H9 (cell line): ENCODE measurements around the gene TNRC6C. TPM values are rescaled to one million over a fixed set of nuclear protein-coding genes. Genes with fewer than 3 reads are reported as not detected.

Experiments used
- DNase-seq: peaks from one replicate; pipeline ENCODE4 v3.0.0-alpha.2; 2017
- H2AFZ ChIP-seq: one replicate; pipeline ENCODE4 v1.6.1; 2013; ENCODE audit warnings: mild to moderate bottlenecking, low read length, control low read depth, moderate library complexity
- H2AK5ac ChIP-seq: 2 replicates; pipeline ENCODE4 v1.6.1; 2013; ENCODE audit warnings: low read length, control low read depth, mixed read lengths; ENCODE audit not compliant: insufficient read length
- H2BK120ac ChIP-seq: one replicate; pipeline ENCODE4 v1.6.1; 2013; ENCODE audit warnings: low read depth, mild to moderate bottlenecking, low read length, control low read depth, inconsistent platforms; ENCODE audit not compliant: poor library complexity, severe bottlenecking
- H2BK12ac ChIP-seq: 2 replicates; pipeline ENCODE4 v1.6.1; 2013; ENCODE audit warnings: low read length, control low read depth, mixed read lengths, low read depth; ENCODE audit not compliant: insufficient read length
- H2BK15ac ChIP-seq: 2 replicates; pipeline ENCODE4 v1.6.1; 2013; ENCODE audit warnings: low read depth, low read length, control low read depth
- H2BK20ac ChIP-seq: one replicate; pipeline ENCODE4 v1.6.1; 2013; ENCODE audit warnings: low read depth, mild to moderate bottlenecking, low read length, control low read depth, inconsistent platforms; ENCODE audit not compliant: poor library complexity, severe bottlenecking
- H2BK5ac ChIP-seq: 2 replicates; pipeline ENCODE4 v1.6.1; 2013; ENCODE audit warnings: low read length, control low read depth, mixed read lengths; ENCODE audit not compliant: insufficient read length
- H3K14ac ChIP-seq: 2 replicates; pipeline ENCODE4 v1.6.1; 2013; ENCODE audit warnings: low read length, control low read depth; ENCODE audit not compliant: insufficient read depth
- H3K18ac ChIP-seq: 2 replicates; pipeline ENCODE4 v1.6.1; 2013; ENCODE audit warnings: low read depth, mild to moderate bottlenecking, mixed read lengths, low read length, control low read depth; ENCODE audit not compliant: insufficient read length
- H3K23ac ChIP-seq: 2 replicates; pipeline ENCODE4 v1.6.1; 2013; ENCODE audit warnings: low read length, control low read depth, mixed read lengths, low read depth; ENCODE audit not compliant: insufficient read length
- H3K23me2 ChIP-seq: 2 replicates; pipeline ENCODE4 v1.6.1; 2013; ENCODE audit warnings: low read depth, mild to moderate bottlenecking, mixed read lengths, low read length, control low read depth; ENCODE audit not compliant: insufficient read length, poor library complexity, severe bottlenecking
- H3K27ac ChIP-seq: 2 replicates; pipeline ENCODE4 v1.5.1; 2013; ENCODE audit warnings: low read length, control low read depth, mixed read lengths, low read depth; ENCODE audit not compliant: insufficient read length
- H3K27me3 ChIP-seq: 2 replicates; pipeline ENCODE4 v1.6.1; 2013; ENCODE audit warnings: low read length, control low read depth, inconsistent platforms; ENCODE audit not compliant: insufficient read depth
- H3K4ac ChIP-seq: 2 replicates; pipeline ENCODE4 v1.6.1; 2013; ENCODE audit warnings: low read depth, mild to moderate bottlenecking, control low read depth, inconsistent platforms, low read length, moderate library complexity
- H3K4me1 ChIP-seq: 2 replicates; pipeline ENCODE4 v1.6.1; 2013; ENCODE audit warnings: low read length, control low read depth, inconsistent platforms; ENCODE audit not compliant: insufficient read depth
- H3K4me2 ChIP-seq: 2 replicates; pipeline ENCODE4 v1.6.1; 2013; ENCODE audit warnings: low read length, control low read depth, mixed read lengths; ENCODE audit not compliant: insufficient read length, insufficient read depth
- H3K56ac ChIP-seq: 2 replicates; pipeline ENCODE4 v1.6.1; 2013; ENCODE audit warnings: low read depth, mild to moderate bottlenecking, mixed read lengths, low read length, control low read depth; ENCODE audit not compliant: insufficient read length
- H3K79me1 ChIP-seq: 2 replicates; pipeline ENCODE4 v1.6.1; 2013; ENCODE audit warnings: low read depth, mild to moderate bottlenecking, moderate library complexity, low read length, control low read depth, inconsistent platforms; ENCODE audit not compliant: insufficient read depth, poor library complexity, severe bottlenecking
- H3K79me2 ChIP-seq: 2 replicates; pipeline ENCODE4 v1.6.1; 2013; ENCODE audit warnings: low read length, control low read depth, inconsistent platforms; ENCODE audit not compliant: insufficient read depth
- H3K9ac ChIP-seq: 2 replicates; pipeline ENCODE4 v1.6.1; 2013; ENCODE audit warnings: low read length, control low read depth, mixed read lengths; ENCODE audit not compliant: insufficient read length; ENCODE audit errors: extremely low read depth
- H3K9me3 ChIP-seq: one replicate; pipeline ENCODE4 v1.6.1; 2013; ENCODE audit warnings: low read depth, low read length, inconsistent platforms; ENCODE audit not compliant: control insufficient read depth
- H3T11ph ChIP-seq: one replicate; pipeline ENCODE4 v1.6.1; 2013; ENCODE audit warnings: mild to moderate bottlenecking, low read length, control low read depth, inconsistent platforms
- H4K20me1 ChIP-seq: one replicate; pipeline ENCODE4 v1.6.1; 2013; ENCODE audit not compliant: control insufficient read depth, insufficient read length, insufficient read depth
- H4K5ac ChIP-seq: 2 replicates; pipeline ENCODE4 v1.6.1; 2013; ENCODE audit warnings: low read depth, mild to moderate bottlenecking, mixed read lengths, low read length, control low read depth; ENCODE audit not compliant: insufficient read length
- H4K8ac ChIP-seq: replicated peaks from 2 replicates; pipeline ENCODE4 v1.6.1; 2013; ENCODE audit warnings: low read length, control low read depth, mixed read lengths, low read depth; ENCODE audit not compliant: insufficient read length
- H4K91ac ChIP-seq: 2 replicates; pipeline ENCODE4 v1.6.1; 2013; ENCODE audit warnings: low read depth, mild to moderate bottlenecking, moderate library complexity, mixed read lengths, low read length, control low read depth; ENCODE audit not compliant: insufficient read length
- H3K27ac Mint-ChIP-seq, 3 experiments: 2 replicates in 2 of 3; 3 replicates in 1 of 3; pipeline ENCODE4 v1.8.0; 2020 to 2021; ENCODE audit warnings: mixed read lengths in 3 of 3, mild to moderate bottlenecking in 1 of 3, moderate library complexity in 1 of 3
- H3K27me3 Mint-ChIP-seq: 2 replicates; pipeline ENCODE4 v1.8.0; 2021; ENCODE audit warnings: low read depth, mild to moderate bottlenecking, moderate library complexity, mixed read lengths
- H3K36me3 Mint-ChIP-seq, 3 experiments: 2 replicates in 2 of 3; 3 replicates in 1 of 3; pipeline ENCODE4 v1.8.0; 2020 to 2021; ENCODE audit warnings: low read depth in 3 of 3, mixed read lengths in 3 of 3; ENCODE audit not compliant: insufficient read depth in 1 of 3
- H3K4me1 Mint-ChIP-seq, 2 experiments: 2 replicates each; pipeline ENCODE4 v1.8.0; 2020; ENCODE audit warnings: mixed read lengths in 2 of 2
- H3K4me3 Mint-ChIP-seq, 2 experiments: 2 replicates in 1 of 2; 3 replicates in 1 of 2; pipeline ENCODE4 v1.8.0; 2020 to 2021; ENCODE audit warnings: mild to moderate bottlenecking in 2 of 2, mixed read lengths in 2 of 2, moderate library complexity in 1 of 2
- H3K9me3 Mint-ChIP-seq, 2 experiments: 2 replicates in 1 of 2; 3 replicates in 1 of 2; pipeline ENCODE4 v1.8.0; 2020; ENCODE audit warnings: mild to moderate bottlenecking in 2 of 2, mixed read lengths in 2 of 2, moderate library complexity in 1 of 2
- CTCF ChIP-seq: fragments of 200-600 bp; sonication (generic); conservative IDR thresholded peaks from 3 replicates; pipeline ENCODE4 v1.8.0; 2021; ENCODE audit warnings: antibody characterized with exemption, mild to moderate bottlenecking
- WGBS: extraction: QIAGEN DNeasy Blood & Tissue Kit; methylation state at CpG from one replicate; pipeline ENCODE4 v1.1.7; 2013; ENCODE audit warnings: missing lambda C conversion rate, low lambda C conversion rate, mixed read lengths; ENCODE audit not compliant: insufficient read length; ENCODE audit errors: extremely low coverage; 5-methylcytosine and 5-hydroxymethylcytosine counted together
- total RNA-seq: library from RNA; stranded (reverse); gene quantifications from 2 replicates; pipeline ENCODE4 v1.2.1, GENCODE V29; 2021

Gene TNRC6C
- total RNA-seq, 1 experiment from 2014 or later = 24.7 TPM

- H3K4me2 ChIP-seq = no peak overlapping the region
- no peak overlapping the region for H3K4ac ChIP-seq
- H3K9me3 Mint-ChIP-seq = no peaks in the 10 kb centered on the region; a peak in 2 of 5 replicates
- H3K4me1 ChIP-seq = peaks cover 9% of the 10 kb centered on the region; the same call in 1 of the 2 replicates
- no peaks in the 10 kb centered on the region for H3K79me2 ChIP-seq
- H3K56ac ChIP-seq = no peak overlapping the region
- no peak for DNase-seq
- no peak for TF ChIP-seq CTCF
- H2BK15ac ChIP-seq = no peak overlapping the region
- no peaks in the 10 kb centered on the region; the same call in 1 of the 2 replicates for H3K27me3 ChIP-seq
- H3K79me1 ChIP-seq = no peaks in the 10 kb centered on the region
- no peak overlapping the region for H2BK12ac ChIP-seq
- no peak overlapping the region for H3K27ac ChIP-seq
- no peak overlapping the region for H2BK20ac ChIP-seq
- H3K4me1 Mint-ChIP-seq = peaks cover 22 to 24% of the 10 kb centered on the region in 2 experiments
- no peak overlapping the region for H3K23ac ChIP-seq
- peaks cover 9% of the 10 kb centered on the region for H3K23me2 ChIP-seq
- peaks cover 23% of the 10 kb centered on the region for H3K27me3 Mint-ChIP-seq
- H3K18ac ChIP-seq = no peak overlapping the region
- no CpG with 5 or more reads among the region's 9 CpGs for WGBS
- no peaks in the 10 kb centered on the region for H4K20me1 ChIP-seq
- H3T11ph ChIP-seq = no peak overlapping the region
- H4K8ac ChIP-seq = no peak overlapping the region
- H3K9me3 ChIP-seq = no peaks in the 10 kb centered on the region
- H3K36me3 Mint-ChIP-seq = no peaks in the 10 kb centered on the region; a peak in 1 of 7 replicates
- H3K9ac ChIP-seq = no peak overlapping the region
- peak overlapping the region; percentile 24 to 29; a peak in 2 of 5 replicates for H3K4me3 Mint-ChIP-seq
- no peak overlapping the region for H2BK120ac ChIP-seq
- H3K27ac Mint-ChIP-seq = no peak overlapping the region
- no peak overlapping the region for H3K14ac ChIP-seq
- no peak overlapping the region for H4K91ac ChIP-seq
- no peak overlapping the region for H4K5ac ChIP-seq
- H2AFZ ChIP-seq = no peak overlapping the region
- H2AK5ac ChIP-seq = no peak overlapping the region
- no peak overlapping the region for H2BK5ac ChIP-seq
Measured at GRCh38 chr17:78132767-78133178, 174.3 kb downstream of the TNRC6C start.
